Activated CD8-positive, alpha-beta memory T cell treated with anti-CD3 and anti-CD28 coated beads, Interleukin-2, amount 50 U/mL, for 1 hour (primary cell): Measurements from ENCODE around the gene ILK.
A peak's percentile ranks its signal among the peaks of the same experiment; 100 is the strongest.

Experiments
- DNase-seq: peaks from one replicate; pipeline ENCODE4 v3.0.0-alpha.2; 2020; ENCODE audit errors: extremely low read depth

The ILK gene

GRCh38 chr11:6603287-6604080 lies at the start of gene ILK, which contains the start of gene RRP8:
Gene ILK, plus strand, starts transcription at chr11:6603774. Its CDS starts 498 bp downstream, at chr11:6604272.
Gene RRP8, minus strand, starts transcription at chr11:6603616. Its CDS starts 114 bp downstream, at chr11:6603502.
- peak; percentile 53 for DNase-seq

GRCh38 chr11:6554828-6555706 lies 48.5 kb upstream of the ILK start:
- no peak for DNase-seq

GRCh38 chr11:6556139-6556949 lies 47.2 kb upstream of the ILK start:
- DNase-seq, result no peak

- no peak for DNase-seq
These were observed 46.5 kb upstream of the ILK start for GRCh38 chr11:6557063-6557462.

DNA sequence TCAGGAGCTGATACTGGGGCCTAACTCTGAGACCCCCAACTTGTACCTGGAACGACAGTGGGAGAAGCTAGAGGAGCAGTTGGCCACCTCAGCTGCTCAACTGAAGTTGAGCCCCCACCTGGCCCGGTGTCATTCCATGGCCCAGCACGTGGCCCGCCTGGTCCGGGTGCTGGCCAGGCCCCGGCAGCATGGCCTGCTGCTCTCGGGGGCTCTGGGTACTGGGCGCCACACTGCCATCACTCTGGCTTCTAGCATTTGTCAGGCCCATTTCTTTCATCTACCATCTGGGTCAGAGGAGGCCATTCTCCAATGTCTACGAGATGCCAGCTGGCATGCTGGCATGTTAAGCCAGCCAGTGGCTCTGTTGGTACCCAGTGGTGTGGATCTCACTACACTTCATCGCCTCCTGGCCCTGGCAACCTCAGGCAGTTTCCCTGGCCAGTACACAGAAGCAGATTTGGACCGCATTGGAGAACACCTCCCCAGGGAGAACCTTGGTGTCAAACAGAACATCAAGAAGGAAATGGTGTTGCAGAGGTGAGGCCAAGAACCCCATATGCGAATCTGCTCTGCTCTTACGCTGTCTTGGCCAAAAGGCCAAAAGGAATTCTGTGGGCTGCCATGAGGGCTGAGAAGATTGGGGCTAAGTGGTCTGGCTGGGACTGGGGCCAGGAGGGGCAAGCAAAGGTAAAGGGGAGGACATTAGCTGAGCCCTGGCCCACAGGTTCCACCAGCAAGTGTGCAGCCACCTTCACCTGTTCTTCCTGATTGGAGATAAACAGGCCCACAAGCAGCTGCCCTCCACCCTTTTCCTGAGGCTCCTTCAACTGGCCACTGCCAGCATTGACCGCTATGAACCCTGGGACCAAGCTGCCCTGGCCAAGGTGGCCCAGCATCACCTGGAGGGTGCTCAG lies 45.6 kb upstream of the ILK start:
- DNase-seq, result no peak

DNA sequence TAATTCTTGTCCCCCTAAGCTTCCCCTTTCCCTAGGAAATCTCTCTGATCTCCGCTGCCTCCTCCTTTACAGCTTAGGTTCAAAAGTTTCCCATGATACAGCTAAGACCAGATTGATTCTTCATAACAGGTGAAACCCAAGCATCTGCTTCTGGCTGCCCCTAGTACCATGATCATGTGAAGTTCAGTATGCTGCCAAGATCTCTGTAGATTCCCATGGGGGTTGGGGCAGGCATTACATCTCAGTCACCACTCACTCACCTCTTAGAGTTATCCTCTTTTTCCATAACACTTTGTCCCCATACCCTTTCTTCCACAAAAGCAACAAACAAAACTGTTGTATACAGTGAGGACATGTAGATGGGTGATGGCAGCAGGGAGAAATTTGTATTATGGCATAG lies 44.2 kb upstream of the ILK start:
- DNase-seq, result no peak

GRCh38 chr11:6561288-6561687 lies 42.3 kb upstream of the ILK start:
- no peak for DNase-seq

DNA sequence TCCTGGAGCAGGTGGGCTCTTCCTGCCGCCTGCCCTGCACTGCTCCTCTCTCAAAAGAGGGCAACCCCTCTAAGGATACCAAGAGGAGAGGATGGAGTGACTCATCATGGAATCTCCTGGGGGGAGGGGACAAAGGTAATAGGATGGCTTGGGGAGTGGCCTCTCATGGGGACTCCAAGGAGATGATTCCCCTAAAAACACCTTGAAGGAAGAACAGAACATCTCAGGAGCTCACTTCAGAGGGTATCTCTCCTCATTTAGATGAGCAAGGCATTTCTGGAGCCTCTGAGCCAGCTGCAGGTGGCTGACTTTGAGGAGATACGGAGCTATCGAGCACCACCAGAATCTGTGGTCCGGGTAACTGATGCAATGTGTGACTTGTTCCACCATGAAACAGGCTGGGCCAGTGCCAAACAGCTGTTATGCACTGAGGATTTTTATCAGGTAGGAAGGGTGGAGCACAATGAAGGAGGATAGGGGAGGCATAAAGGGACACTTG lies 40.4 kb upstream of the ILK start:
- DNase-seq, result no peak

GRCh38 chr11:6563667-6564066 lies 39.9 kb upstream of the ILK start:
- no peak for DNase-seq

- no peak for DNase-seq
These were observed 38.2 kb upstream of the ILK start for GRCh38 chr11:6565325-6565724.

DNA sequence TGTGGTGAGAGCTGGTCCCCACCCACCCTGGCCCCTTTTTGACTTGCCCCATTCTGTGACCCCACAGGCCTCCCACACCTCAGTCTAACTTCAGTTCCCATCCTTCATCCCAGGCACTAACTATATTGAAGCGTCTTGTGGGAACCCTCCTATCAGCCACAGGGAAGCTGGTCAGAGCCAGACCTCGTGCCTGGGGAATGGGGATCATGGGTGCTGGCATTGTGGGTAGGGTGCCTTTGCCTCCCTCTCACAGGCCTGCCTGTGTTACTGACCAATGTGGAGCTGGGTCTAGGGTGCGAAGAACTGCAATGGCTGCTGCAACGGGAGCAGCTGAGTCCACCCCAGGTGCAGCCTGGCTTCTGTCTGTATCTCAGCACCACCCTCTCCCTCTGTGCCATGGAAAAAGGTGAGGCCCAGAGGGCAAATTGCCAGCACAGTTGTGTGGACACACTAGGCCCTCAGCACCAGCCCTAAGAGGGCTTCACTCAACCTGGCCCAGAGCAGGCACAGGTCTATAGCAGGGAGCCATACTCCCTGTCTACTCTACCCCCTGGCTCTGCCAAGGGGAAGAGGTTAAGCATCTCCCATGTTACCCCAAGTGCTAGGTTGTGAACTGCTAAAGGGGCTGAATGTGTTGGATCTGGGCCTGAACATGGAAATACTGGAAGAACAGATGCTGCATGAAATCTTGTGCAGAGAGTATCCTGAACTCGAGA lies 37.4 kb upstream of the ILK start:
- no peak for DNase-seq

DNA sequence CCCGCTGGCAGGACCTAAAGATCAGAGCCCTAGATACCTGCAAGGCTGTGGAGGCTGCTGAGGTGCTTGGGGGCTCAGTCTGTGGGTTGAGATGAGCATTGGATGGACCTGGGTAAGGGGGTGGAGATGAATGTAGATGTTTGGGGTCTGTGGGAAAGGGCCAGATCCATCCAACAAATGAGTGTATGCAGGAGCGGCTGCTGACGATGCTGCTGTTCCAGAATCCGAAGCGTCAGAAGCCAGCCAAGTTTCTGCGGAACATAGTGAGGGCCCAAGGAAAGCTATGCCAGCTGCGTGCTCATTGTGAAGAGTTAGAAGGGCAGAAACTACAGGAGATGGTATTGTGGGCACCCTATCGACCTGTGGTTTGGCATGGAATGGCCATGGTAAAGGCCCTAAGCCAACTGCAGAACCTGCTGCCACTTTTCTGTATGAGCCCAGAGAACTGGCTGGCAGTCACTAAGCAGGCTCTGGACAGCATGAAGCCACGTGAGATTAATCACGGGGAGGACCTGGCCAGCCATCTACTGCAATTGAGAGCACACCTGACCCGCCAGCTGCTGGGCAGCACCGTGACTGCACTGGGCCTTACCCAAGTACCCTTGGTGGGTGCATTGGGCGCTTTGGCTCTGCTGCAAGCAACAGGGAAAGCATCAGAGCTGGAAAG lies 36.7 kb upstream of the ILK start:
- no peak for DNase-seq

DNA sequence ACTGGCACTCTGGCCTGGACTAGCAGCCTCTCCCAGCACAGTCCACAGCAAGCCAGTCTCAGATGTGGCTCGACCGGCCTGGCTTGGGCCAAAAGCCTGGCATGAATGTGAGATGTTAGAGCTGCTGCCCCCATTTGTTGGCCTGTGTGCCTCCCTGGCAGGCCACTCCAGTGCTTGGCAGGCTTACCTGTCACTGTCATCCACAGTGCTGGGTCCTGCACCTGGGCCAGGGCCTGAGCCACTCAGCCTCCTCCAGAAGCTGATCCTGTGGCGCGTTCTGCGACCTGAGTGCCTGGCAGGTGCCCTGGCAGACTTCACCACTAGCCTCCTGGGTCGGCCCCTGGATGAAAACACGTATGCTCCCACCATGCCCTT lies 36.2 kb upstream of the ILK start:
- DNase-seq, result no peak

- no peak for DNase-seq
These were observed 35.2 kb upstream of the ILK start for GRCh38 chr11:6568191-6568918.

- no peak for DNase-seq
These were observed 33.9 kb upstream of the ILK start for GRCh38 chr11:6569706-6570105.

- DNase-seq, result no peak
These were observed 32.7 kb upstream of the ILK start for GRCh38 chr11:6570691-6571427.

DNA sequence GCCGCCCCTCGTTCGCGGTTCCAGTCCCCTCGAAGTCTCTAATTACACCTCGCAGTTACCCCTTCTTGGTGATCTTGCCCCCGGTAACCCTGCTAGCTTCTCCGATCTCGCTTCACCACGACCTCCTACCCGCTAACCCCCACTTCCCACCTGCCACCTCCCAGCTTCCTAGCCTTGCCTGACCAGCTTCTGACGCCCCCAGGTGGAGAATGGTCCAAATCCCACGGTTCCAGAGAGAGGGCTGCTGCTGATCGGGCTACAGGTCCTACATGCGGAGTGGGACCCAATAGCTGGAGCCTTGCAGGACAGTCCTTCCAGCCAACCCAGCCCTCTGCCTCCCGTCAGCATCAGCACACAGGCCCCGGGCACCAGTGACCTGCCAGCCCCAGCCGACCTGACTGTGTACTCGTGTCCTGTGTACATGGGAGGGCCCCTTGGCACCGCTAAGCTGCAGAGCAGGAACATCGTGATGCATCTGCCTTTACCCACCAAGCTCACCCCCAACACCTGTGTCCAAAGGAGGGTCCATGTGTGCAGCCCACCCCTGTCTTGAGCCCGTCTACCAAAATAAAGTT lies 32.1 kb upstream of the ILK start:
- DNase-seq, result no peak

- no peak for DNase-seq
These were observed 31.4 kb upstream of the ILK start for GRCh38 chr11:6572215-6572614.
